TTC549 (cell line): ENCODE data around the gene TXNDC15.

Experiments used
- FAIRE-seq: peaks from 2 replicates; lab custom pipeline; 2012; peaks lifted over from hg19 to GRCh38; lab: Jason Lieb, UNC

Gene TXNDC15

DNA sequence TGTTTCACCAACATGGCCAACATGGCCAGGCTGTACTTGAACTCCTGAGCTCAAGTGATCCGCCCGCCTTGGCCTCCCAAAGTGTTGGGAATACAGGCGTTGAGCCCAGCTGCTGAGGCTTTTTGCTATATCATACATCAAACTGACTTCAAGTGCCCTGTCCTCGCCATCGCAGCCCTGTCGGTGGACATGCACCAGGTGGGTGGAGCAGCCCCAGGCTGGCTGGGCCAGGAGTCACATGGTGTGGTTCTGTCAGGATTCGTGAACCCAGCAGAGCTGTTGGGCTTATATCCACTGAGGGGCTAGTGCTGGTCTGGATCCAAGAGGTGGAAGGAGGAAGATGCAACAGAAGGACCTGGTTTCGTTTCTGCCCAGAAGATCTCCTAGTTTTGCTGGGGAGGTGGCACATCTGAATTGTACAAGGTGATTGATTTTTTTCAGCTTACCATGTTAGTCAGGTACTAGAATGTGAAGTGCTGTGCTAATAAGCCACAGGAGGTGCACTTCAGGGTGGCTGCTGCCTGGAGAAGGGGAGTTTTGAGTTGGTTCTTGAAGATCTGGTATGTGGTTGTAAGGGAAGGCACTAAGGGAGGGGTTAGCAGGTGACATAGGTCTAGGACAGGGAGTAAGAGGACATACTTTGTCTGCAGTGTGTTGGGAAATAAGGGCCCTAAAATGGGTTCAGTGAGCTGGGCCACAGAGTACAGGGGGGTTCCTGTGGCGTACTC lies 46.8 kb downstream of the TXNDC15 start:
- no peak for FAIRE-seq

DNA sequence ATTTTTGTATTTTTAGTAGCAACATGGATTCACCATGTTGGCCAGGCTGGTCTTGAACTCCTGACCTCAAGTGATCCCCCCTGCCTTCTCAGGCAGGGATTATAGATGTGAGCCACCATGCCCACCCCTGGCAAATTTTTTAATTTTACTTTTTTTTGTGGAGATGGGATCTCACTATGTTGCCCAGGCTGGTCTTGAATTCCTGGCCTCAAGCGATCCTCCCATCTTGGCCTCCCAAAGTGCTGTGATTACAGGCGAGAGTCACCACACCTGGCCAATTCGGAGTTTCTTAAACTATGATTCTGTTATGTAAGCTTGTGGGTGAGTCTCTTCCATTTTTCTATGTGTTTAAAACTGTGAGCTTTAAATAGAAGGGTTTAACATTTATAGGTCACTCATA lies 58.3 kb downstream of the TXNDC15 start:
- no peak for FAIRE-seq

DNA sequence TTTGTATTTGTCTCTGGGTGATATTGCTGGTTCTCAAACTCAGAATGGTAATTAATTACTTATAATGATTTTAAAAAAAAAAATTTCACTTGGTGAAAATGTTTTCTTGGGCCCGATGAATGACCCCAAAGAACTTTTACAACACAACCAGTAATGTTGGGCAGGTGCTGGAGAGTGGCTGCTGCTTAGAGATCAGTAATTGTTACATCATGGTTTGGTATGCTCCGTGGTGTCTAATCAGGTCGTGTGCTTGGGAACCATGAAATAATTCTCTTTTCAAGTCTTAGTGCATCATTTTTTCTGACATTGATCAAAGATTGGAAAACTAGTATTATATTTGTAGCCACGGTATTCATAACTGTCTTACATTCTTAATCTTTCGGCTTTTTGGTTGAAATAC lies 60.0 kb downstream of the TXNDC15 start:
- FAIRE-seq, result no peak

DNA sequence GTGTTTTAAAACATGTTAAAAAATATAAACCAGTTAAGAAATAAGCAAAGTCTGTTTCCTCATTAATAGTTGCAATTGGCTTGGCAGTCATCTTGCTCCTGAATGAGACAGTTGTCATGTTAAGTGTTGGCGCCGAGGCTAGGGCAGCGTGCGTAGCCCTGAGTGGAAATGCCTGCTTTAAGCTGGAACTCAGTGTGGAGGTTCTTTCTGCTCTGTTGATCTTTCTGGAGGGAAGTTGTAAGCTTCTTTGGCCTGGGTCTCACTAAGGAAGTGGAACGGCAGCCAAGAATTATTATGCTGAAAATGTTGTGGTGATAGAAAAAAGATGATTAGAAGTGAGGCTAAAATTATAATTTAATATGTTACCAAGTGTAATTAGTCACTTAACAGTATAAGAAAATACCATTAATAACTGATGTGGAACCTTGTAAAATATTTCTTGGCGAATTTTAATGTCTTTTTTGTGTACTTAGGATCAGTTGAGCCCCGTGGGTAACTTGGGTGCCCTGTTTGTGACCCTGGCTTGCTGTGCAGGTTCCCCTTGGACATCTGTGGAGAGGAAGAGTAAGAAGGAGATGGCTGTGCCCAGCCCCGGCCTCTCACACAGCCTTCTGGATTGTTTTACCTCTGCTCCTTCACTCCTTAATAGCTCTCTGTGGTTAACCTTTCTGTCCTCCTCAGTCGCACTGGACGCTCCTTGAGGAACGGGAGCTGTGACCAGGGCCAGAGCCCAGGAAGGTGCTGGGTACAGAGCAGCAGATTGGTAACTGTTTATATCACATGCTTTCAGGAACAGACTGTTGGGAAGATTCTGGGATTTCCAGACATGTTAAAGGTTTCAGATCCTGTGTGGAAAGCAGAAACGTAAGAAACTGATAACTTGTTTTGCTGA lies 61.8 kb downstream of the TXNDC15 start:
- no peak for FAIRE-seq

DNA sequence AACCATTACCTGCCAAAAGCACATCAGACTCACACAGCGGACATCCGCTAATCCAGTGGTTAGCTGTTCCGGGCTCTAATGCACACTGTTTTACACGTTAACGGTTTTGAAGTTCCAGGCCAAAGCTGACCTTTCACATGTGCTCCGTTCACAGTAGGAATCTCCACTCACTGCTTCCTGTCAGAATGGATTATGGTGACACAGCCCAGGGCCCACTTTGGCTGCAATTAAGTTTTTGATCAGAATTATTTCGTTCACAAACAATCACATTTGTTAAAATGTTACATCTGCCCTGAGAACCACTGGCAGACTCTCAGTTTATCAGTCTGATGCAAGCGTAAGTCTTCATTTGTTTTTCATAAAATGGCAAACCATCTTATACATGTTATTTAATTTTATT lies 63.4 kb downstream of the TXNDC15 start:
- FAIRE-seq, result no peak

DNA sequence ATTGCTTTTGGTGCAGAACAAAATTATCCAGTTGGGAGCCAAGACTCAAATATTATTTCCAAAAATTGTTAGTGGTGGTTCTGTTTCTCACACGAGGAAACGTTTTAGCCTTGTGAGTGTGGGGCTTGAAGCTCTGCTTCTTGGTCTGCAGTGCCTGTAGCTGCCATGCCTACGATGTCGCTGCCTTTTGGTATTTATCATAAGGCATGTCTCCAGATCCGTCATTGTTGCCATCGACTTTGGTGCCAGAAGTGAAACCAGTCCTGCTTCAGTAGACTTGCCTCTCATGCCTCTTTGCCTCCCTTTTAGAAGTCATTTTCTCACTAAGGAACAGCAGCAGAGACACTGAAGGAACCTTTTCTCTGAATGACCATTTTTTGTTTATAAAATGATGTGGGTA lies 63.9 kb downstream of the TXNDC15 start:
- no peak for FAIRE-seq

DNA sequence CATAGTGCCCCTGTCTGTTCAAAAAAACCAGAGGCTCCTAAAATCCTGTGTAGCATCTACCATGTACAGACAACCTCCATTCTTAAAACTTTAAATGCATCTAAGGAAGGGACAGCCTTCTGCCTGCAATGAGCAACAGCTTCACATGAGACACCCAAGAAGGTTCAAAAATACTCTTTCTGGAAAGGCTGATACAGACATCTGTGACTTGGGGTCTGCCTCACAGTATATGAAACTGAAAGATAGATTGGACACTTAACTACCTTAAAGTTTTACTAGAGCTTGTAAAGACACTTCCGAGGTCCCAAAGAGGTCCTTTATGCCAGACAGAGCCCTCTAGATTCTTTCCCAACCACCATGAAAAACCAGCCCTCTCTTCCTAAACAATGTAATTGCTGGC lies 65.3 kb downstream of the TXNDC15 start:
- no peak for FAIRE-seq

DNA sequence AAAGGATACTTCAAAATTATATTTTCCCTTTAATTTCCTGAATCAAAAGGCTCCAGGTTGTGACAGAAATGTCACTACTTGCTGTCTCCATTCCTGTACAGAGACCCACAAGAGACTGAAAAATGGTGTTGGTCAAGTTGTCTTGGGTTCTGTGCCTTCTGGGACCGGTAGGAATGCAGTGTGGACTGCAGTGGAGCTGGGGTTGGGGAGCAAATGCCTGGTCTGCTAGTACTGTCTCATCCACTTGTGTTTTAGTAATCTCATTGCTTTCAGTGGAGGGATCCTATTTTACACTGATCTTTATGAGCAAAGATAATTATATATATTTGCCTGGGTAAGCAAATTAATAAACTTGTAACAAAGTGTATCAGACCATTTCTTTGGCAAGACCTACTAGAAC lies 69.4 kb downstream of the TXNDC15 start:
- no peak for FAIRE-seq

DNA sequence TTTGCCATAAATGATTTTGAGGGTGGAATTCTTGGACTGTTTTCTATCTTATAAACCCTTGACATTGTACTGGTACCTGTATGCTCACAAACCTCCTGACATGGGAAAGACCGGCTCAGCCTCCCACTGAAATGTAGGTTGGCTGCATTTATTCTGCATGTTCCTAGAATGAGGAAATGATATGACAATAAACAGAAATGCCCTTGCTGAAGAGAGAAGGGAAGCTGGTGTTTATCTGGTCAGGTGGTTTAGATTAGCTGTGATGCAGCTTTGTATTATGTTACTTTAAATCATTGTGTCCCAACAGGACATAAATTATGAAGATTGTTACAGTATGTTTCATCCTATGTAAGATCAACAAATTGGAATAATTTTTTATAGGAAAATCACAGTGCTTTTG lies 70.5 kb downstream of the TXNDC15 start:
- FAIRE-seq, result no peak

DNA sequence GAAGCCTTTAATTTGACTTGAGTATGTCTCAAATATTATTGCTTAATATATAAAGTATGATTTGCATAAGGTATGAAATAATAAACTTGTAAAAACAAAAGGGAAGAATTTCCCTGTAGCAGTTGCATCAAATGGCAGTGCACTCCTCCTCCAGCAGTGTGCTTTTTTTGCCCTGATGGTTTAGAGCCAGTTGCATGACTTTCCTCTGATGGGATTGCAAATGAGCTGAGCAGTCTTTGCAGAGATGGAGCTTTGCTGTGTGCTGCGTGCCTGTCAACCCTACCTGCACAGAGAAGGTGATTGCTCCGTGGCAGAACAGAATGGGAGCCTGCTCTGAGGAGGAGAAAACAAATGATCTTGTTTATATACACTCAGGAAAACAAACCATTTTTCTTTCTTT lies 70.9 kb downstream of the TXNDC15 start:
- no peak for FAIRE-seq

DNA sequence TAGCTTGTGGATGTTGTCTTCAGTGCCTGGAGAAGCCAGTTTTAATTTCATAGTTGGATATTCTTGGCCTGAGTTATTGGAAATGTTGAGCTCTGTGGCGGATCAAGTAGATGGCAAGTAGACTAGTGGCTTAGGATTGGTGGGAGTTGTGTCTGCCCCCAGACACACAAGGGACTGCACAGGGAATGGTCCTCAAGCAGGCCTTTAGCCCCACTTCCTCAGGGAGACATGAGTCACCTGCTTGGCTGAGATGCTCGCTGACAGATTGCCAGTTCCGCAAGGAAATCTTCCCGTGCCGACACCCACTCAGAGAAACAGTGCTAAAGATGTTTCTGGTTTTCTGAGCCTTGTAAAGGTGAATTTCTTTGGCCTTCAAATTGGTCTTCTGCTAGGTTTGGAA lies 74.7 kb downstream of the TXNDC15 start:
- FAIRE-seq, result no peak

DNA sequence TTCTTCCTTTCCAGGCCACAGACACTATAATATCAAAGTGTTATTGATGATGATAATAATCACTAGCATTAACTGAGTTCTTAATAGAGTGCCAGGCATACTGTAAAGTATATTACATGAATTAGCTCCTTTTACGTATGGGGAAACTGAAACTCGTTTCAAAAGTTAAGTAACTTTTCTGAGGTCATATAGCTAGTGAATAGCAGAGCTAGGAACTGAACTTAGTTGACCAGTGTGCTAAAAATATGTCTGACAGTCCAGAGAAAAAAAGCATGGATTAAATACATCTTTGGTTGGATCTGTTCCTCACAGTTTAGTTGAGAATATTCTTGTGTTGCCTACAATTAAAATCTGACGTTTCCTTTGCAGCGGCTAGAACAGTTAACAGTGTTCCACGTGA lies 75.1 kb downstream of the TXNDC15 start:
- FAIRE-seq, result no peak
